Right ventricle myocardium inferior (tissue), 1 donor: ENCODE data around the gene KCNK13. TPM values are rescaled to one million over a fixed set of nuclear protein-coding genes. Genes with fewer than 3 reads are reported as not detected.
"Not testable (repeated sequence)": the region's sequence is repeated elsewhere in the genome, so short reads cannot be mapped to it uniquely, and the experiment has no call there.

ENCODE experiments used
- ATAC-seq: fragments of 200-7000 bp; cut with Tn5 transposase; one replicate; pipeline ENCODE4 v1.9.1; 2020; ENCODE audit warnings: mild to moderate bottlenecking, moderate library complexity
- DNase-seq: peaks from one replicate; pipeline ENCODE4 v3.0.0; 2021; ENCODE audit errors: missing footprints
- intact Hi-C: fragments of 100-400 bp; cut with DNase I; formaldehyde crosslinking; loops from one replicate; pipeline ENCODE4 v1.11.0; 2022
- total RNA-seq: library from RNA; stranded (reverse); fragmentation: NEBNext Ultra II Directional; extraction: Animal tissue kit (Norgen Biotek cat#: 25700); gene quantifications from one replicate; pipeline ENCODE4 v1.2.1, GENCODE V29; 2021
- donor health status: DM: no; HTN: yes; CAD: no; lungs with severe emphysema.

KCNK13 gene
- total RNA-seq, 1 donor from 2014 or later, result 6.7 TPM

DNA sequence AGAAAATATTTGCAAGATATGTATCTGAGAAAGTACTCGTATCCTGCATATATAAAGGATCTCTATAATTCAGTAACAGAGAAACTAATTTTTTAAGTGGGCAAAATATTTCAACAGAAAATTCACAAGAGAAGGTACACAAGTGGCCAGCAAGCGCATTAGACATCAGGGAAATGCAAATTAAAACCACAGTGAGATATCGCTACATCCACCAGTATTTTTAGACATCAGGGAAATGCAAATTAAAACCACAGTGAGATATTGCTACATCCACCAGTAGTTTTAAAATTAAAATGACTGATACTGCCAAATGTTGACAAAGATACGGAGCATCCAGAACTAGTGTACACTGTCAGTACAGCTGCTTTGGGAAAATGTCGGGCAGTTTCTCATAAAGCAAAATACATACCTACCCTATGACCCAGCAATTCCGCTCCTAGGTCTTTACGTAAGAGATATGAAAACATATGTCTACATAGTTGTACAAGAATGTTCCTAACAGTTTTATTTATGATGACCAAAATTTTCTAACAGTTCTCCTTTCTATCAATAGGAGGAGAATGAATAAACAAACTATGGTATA is 2.8 kb upstream of the KCNK13 start:
- DNase-seq (no peak), ATAC-seq (no peak)
- intact Hi-C loops, result no loop called here

DNA sequence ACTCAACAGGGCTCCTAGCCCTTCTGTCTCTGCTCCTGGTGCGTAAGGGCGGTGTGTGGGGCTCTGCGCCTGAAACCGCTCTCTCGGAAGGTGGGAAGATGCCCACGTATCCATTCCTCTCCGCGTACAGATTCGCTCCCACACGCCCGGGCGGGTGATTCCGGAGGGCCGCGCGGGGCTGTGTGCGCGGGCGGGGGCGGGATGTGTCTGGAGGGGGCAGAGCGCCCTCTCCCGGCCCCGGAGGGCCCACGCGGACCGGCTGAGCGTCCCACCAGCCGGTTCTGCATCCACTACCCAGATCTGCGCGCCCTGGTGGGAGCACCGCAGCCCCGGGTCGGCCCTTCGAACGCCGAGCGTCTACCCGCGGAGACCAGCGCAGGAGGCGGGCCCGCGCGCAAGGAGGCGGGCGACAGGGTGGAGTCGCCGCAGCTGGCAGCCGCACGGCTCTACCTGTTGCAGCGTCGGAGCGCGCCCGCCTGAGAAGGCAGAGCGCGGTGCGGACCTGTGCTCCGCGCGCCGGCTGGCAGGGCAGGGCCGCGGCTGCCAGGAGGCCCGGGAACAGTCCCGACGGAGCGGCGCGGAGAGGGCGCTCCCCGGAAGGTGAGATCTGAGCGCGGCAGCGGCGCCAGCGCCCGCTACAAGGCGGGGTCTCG is 1.4 kb upstream of the KCNK13 start:
- DNase-seq, result peak; percentile 72
- intact Hi-C loops, result loop anchor here (2.0 to 5.0 kb wide), 4 partner anchors 42 to 174 kb away; no protein-coding TSS in a partner anchor
- peak; percentile 90 for ATAC-seq

DNA sequence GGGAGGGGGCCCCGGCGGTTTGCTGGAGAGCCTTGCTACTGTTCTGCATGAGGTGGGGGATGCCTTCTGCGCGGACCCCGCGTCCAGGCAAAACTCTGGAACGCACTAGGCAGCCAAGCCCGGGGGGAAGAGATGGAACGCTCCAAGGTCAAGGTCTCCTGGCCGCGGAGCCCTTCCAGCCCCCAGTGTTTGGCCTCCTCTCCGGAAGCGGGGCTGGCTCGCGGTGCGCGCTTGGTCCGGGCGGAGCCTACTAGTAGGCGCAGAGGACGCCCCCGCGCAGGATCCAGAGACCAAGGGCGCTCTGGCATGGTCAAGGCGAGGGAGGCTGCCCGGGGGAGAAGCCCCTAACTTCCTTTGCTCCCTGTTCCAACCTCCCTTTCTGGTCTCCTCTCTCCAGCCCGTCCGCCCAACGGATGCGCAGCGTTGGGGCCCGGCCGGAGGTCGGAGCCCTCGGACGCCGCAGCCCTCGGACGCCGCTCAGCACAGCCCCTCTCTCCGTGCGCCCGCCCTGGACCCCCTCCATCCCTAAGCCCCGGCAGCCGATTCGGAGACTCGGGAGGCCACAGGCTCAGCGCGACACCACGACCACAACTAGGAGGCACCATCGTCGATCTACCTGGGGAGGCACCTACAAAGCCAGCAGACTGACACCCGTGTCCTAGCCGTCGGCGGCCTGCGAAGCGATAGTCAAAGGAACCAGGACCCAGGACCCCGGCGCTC is 669 bp upstream of the KCNK13 start:
- ATAC-seq (peak; percentile 40), DNase-seq (peak; percentile 64)
- intact Hi-C loops, result loop anchor here (2.0 to 5.0 kb wide), 4 partner anchors 41 to 174 kb away; no protein-coding TSS in a partner anchor

DNA sequence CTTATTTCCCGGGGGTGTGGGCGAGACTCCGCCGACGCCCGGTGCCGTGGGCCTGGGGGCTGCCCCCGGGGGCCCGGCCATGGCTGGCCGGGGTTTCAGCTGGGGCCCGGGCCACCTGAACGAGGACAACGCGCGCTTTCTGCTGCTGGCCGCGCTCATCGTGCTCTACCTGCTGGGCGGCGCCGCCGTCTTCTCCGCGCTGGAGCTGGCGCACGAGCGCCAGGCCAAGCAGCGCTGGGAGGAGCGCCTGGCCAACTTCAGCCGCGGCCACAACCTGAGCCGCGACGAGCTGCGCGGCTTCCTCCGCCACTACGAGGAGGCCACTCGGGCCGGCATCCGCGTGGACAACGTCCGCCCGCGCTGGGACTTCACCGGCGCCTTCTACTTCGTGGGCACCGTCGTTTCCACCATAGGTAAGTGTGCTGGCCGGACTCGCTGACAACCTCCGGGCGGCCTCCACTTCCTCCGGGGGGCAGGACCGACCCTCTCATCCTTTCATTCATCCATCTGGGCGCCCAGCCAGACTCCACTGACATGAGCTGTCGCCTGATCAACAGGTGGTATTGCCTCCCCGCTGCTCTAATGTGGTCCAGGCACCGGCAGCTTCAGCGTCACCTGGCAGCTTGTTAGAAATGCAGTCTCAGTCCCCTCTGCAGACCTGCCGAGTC is 467 bp downstream of the KCNK13 start:
- no peak for ATAC-seq
- peak; percentile 65 for DNase-seq
- intact Hi-C loops, result loop anchor here (5.0 kb wide), 2 partner anchors 40 to 115 kb away; no protein-coding TSS in a partner anchor

DNA sequence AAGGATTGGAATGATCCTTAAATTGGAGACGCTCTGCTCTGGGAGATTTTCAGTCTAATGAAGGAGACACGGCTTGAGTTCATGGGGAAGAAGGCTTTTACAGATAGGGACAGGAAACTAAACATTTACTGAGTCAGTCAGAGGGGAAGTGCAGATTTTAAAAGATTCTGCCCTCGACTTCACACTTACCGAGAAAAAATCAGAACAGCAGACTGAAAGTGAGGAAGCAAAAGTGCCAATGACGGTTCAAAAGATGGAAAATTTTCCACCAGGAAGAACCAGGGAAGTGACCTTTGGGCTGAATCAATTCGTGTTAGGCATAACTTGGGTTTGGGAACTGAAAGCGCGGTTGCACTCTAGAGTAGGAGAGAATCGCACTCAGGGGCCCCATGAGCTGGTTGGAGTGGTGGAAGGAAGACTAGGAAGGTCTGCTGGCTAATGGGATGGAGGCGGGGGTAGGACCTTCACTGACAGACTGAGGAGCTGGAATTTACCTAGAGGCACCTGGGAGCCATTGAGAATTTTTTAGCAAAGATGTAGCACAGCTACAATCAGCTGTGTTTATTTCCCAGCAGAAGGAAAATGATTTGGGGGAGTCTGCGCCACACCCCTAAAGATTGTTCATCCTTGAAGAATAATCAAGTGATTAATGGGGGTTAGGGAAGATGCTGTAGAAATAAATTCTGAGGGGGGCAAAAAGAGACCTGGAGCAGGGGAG is 1.2 kb downstream of the KCNK13 start:
- DNase-seq (no peak), ATAC-seq (no peak)
- intact Hi-C loops, result loop anchor here (5.0 kb wide), 2 partner anchors 39 to 114 kb away; no protein-coding TSS in a partner anchor

DNA sequence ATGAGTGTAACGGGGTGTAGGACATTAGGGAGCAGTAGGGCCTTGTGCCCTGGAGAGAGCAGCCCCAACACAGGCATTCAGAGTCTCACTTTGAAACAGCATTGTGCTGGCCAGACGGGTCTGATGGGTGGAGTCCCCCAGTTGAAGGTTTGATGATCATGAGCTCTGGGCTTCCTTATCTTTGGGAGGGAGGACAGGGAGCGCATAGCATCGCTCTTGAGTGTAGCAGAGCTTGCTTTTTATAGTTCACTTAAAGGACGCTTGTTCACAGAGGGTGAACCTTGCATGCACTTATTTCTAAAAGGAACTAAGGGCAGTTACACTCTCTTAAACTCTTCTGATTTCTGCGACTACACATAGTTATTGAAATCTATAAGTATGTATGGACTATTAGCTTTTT is 10.6 kb downstream of the KCNK13 start:
- intact Hi-C loops, result loop anchor here (2.0 kb wide), 1 partner anchor 14 kb away; no protein-coding TSS in a partner anchor
- ATAC-seq, result peak; percentile 92
- DNase-seq, result no peak

DNA sequence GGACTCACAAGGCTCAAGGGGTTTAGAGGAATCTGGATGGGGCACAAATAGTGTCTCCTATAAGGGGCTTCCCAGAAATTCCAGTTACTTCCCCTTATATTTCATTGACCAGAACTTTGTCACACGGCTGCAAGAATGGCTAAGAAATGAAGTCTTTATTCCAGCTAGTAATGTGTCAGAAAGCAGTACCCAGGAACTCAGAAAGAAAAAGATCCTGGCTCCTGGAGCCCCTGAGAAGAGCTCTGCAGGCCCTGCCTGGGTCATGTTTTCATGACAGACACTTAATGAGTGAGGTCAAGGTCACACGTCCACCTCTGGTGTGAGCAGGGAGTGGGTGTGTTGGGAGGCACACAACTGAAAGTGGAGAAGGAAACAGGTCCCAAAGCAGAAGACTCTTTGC is 17.8 kb downstream of the KCNK13 start:
- intact Hi-C loops, result no loop called here

DNA sequence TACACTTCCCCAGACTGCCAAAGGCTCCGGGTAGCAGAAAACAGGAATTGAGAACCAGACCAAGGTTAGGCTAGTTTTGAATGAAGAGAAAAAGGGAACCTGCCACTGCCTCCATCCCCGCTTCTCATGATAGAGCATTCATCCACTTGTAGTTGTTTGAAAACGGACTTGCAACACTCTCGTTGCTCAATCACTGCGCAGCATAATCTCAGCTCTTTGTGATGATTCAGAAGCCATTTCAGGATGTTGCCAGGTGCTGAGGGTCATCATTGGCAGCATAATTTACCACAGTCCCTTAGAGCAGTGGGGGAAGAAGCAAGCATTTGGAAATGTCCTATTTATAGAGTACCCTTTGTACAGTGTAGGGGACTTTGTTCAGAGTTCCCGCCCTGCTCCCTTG is 25.6 kb downstream of the KCNK13 start:
- DNase-seq (no peak), ATAC-seq (peak; percentile 95)
- intact Hi-C loops, result loop anchor here (2.0 kb wide), 1 partner anchor 15 kb away; no protein-coding TSS in a partner anchor

More for the DNA sequence above, 17.8 kb downstream of the KCNK13 start:
- no peak for DNase-seq
- ATAC-seq, result no peak

DNA sequence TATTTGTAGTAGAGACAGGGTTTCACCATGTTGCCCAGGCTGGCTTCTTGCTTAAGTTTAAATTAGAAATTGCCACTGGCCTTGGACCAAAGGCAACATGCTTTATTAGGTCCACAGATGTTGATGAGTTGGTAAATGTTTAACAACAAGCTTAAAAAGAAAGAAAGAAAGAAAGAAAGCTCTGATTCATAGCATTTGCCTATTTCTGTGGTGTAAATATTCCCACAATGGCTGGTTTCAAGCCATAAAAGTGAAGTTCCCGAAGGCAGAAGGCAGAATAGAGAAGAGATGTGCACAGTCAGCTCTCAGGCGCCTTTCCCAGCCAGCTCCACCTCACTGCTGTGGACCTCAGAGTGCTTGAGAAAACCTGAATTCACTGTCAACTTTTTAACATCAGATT is 26.4 kb downstream of the KCNK13 start:
- ATAC-seq (no peak), DNase-seq (no peak)
- intact Hi-C loops, result no loop called here

DNA sequence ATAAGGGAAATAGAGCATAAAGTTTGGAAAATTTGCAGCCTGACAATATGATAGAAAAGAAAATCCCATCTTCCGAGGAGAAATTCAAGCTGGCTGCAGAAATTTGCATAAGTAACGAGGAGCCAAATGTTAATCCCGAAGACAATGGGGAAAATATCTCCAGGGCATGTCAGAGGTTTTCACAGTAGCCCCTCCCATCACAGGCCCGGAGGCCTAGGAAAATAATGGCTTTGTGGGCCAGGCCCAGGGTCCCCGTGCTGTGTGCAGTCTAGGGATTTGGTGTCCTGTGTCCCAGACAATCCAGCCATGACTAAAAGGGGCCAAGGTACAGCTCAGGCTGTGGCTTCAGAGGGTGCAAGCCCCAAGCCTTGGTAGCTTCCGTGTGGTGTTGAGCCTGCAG is 27.7 kb downstream of the KCNK13 start:
- ATAC-seq, DNase-seq, intact Hi-C loops: not testable (repeated sequence)

DNA sequence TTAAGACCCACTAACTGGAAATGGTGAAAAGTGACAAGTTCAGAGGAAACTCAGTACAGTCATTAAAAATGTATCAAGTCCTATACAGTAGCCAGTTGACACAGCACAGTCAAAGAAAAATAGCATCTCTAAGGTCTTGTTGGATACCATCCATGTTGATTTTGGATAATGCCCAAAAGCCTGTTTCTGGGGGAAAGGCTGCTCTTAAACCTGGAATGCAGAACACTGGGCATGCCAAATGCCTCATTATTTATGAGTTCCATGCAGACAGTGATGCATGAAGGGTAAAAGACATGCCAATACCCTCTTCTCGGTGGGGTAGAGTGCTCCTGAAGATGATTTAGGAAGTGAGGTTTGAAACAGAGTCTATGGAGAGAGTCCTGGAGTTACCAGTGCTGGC is 29.6 kb downstream of the KCNK13 start:
- DNase-seq (no peak), ATAC-seq (peak; percentile 51)
- intact Hi-C loops, result no loop called here

DNA sequence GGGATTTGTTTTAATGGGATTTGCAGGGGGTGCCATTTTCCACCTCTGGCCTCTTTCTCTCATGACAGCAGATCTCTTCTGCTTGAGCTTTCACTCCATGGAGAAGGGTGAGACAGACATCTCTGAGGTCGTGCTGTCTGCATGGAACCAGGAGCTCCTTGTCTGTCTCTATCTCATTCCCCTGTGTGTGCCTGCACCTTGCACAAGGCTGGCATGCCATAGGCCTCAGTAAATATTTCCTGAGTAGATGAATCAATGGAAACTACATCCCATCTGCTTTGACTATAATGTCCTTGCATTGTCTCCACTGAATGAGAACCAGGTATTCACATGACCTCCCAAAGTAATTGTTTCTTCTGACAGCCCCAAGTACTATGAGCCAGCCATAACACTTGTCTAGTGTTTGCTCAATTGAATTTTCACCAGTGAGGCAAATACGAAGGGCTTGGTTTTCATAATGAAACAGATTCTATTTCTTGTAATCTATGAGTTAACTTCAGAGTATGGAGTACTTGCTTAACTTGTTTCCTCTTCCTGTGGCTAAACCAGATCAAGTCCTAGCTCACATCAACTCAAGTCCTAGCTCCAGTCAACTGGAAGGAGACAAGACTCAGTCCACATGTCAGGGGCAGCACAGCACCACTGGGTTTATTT is 32.3 kb downstream of the KCNK13 start:
- DNase-seq, result no peak
- no peak for ATAC-seq
- intact Hi-C loops, result no loop called here

DNA sequence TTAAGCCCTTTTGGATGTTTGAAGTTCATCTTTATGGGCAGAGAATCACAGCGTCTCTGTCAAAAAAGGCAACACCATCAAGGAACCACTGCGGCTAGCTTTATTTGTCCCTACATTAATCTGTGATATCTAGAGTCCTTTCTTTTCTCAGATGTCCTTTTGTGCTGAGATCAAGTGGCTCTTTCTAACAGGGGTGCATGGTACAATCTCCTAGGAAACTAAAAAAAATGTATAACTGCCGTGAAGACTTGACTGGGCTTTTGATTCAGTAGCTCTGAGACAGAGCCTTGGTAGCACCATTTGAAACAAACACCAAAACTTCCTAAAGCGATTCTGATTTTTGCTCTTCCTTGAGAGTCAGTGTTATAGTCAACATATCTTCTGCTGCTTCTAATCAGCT is 33.3 kb downstream of the KCNK13 start:
- intact Hi-C loops, result no loop called here
- DNase-seq (no peak), ATAC-seq (no peak)

DNA sequence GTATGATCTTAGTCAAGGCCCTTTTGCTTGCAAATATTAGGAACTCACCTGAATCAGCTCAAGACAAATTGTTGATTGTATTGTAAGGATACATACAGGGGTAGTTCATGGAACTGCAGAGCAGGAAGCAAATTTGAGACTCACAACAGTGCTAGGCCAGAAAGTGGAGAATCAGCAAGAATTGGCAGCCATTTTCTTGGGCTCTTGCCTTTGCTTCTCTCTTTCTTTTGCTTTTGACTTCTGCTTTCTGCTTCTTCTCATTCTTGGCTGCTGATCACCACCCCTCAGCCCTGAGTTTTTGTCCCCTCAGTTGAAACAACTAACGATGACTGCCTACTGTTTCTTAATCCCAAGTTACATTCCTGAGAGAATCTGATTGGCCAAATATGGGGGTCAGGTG is 34.8 kb downstream of the KCNK13 start:
- intact Hi-C loops, result no loop called here
- ATAC-seq (no peak), DNase-seq (no peak)

DNA sequence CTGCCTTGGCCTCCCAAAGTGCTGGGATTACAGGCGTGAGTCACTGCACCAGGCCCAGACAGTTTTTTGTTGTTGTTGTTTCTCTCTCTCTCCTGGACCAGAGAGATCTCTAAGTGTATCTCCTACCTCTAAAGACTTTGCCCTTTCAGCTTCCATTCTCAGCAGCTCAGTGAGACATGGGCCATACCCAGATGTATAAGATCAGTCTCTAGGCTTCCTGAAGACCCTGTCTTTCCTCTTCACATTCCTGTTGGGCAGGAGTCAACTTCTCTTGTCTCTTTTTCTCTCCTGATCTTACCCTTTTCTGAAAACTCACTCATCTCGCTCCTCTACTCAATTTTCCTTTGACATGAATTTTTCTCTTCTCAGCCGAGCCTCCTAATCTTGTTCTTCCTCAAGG is 42.0 kb downstream of the KCNK13 start:
- intact Hi-C loops, result loop anchor here (5.0 kb wide), 1 partner anchor 42 kb away; the partner anchor contains the start of gene KCNK13
- DNase-seq, result no peak
- ATAC-seq, result no peak

DNA sequence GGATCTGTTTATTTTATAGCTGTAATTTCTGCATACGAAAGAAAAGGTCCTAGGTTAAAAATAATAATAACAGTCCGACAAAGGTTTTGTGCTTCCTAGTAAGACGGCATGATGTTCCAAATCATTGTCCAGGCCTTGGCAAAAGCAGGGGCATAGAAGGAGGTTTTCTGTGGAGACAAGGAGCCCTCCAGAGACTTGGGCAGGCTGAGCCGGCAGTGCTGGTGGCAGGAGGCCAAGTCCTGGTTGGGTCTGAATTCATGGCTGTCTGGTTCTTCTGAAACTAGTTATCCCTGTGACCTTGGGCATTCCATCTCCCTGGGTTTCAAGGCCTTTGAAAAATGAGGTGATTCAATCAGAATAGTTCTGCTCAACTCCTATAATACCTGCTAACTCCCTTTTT is 44.0 kb downstream of the KCNK13 start:
- no peak for ATAC-seq
- DNase-seq, result no peak
- intact Hi-C loops, result no loop called here

DNA sequence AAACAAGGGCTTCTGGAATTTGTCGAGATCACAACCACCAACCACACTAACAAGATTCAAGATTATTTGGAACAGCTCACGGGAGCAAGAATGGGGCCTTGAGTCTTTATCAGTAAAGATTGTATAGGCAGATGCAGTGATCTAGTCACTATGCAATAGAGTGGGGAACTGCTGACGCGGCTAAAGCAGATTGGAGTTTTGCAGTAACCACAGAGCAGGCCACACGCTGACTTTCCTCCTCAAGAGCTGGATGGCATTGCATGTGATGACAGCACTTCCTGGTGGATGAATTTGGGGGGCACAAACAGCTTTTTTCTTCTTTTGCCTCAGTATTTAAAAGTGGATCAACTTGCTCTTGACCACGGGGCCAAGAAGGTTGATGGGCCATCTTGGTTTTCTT is 46.0 kb downstream of the KCNK13 start:
- intact Hi-C loops, result no loop called here
- ATAC-seq (no peak), DNase-seq (no peak)

DNA sequence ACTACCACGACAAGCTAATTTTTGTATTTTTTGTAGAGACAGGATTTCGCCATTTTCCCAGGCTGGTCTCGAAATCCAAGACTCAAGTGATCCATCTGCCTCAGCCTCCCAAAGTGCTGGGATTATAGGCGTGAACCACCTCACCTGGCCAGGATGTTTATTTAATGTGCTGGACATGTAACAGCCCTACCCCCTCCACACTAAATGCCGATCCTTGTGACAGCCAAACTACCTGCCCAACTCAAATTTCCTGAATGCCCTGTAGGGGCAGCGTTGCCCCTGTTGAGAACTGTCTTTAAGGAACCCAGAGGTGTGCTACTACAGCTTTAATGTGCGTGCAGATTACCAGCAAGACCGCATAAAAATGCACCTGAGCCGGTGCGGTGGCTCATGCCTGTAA is 48.1 kb downstream of the KCNK13 start:
- ATAC-seq, result no peak
- intact Hi-C loops, result no loop called here
- DNase-seq, result no peak
